HepG2 (cell line): ENCODE results near the gene KCND3. TPM values are rescaled to one million over a fixed set of nuclear protein-coding genes. Genes with fewer than 3 reads are reported as not detected.

Source experiments
- ATAC-seq: fragments of 200-7000 bp; cut with Tn5 transposase; 3 replicates; pipeline ENCODE4 v1.9.1; 2020; ENCODE audit warnings: mild to moderate bottlenecking, moderate library complexity
- BruUV-seq: library from RNA; stranded (reverse); fragments of 400-500 nt; replicated peaks from 2 replicates; lab custom pipeline; 2021; lab: Mats Ljungman, UMichigan
- CTCF ChIA-PET: fragments of 300-600 bp; formaldehyde crosslinking; extraction: SDS; loops from one replicate; lab custom pipeline; 2021; ENCODE audit warnings: low total read pairs, inconsistent platforms, low intra/inter-chr PET ratio; lab: Yijun Ruan, JAX
- POLR2A ChIA-PET: fragments of 350-600 bp; sonication (Branson Sonifier 250); formaldehyde crosslinking; loops from one replicate; lab custom pipeline; 2020; ENCODE audit warnings: antibody characterized with exemption, inconsistent platforms; lab: Yijun Ruan, JAX
- DNase-seq: peaks from one replicate; pipeline ENCODE4 v3.0.0-alpha.2; 2015; ENCODE audit warnings: low spot score
- FAIRE-seq: peaks from 3 replicates; lab custom pipeline; 2011; peaks lifted over from hg19 to GRCh38; lab: Jason Lieb, UNC
- H2AFZ ChIP-seq: one replicate; pipeline ENCODE4 v1.6.1; 2011; ENCODE audit warnings: low read length, inconsistent platforms
- H3K27ac ChIP-seq: fragments of 300-600 bp; 3 replicates; pipeline ENCODE4 v1.8.0; 2011; ENCODE audit warnings: mixed run types, mild to moderate bottlenecking, mixed read lengths, low read length, inconsistent platforms; ENCODE audit not compliant: insufficient read depth; ENCODE audit errors: extremely low read length
- H3K27me3 ChIP-seq, 2 experiments: fragments of 200-600 bp in 1 of 2; 2 replicates in 1 of 2; 3 replicates in 1 of 2; pipeline versions ENCODE4 v1.6.0 to v1.8.0; 2011; ENCODE audit warnings: low read length in 2 of 2, mild to moderate bottlenecking in 2 of 2, moderate library complexity in 2 of 2, inconsistent platforms in 1 of 2; ENCODE audit not compliant: insufficient read depth in 2 of 2, control insufficient read depth in 1 of 2
- H3K36me3 ChIP-seq, 2 experiments: fragments of 200-600 bp in 1 of 2; replicated peaks in 1 of 2; 2 replicates in 1 of 2; 3 replicates in 1 of 2; pipeline versions ENCODE4 v1.5.1 to v1.8.0; 2011; ENCODE audit warnings: low read length in 2 of 2, inconsistent platforms in 1 of 2; ENCODE audit not compliant: insufficient read depth in 2 of 2, control insufficient read depth in 1 of 2
- H3K4me1 ChIP-seq: 2 replicates; pipeline ENCODE4 v1.5.1; 2012; ENCODE audit warnings: low read length, inconsistent platforms; ENCODE audit not compliant: insufficient read depth
- H3K4me2 ChIP-seq: 2 replicates; pipeline ENCODE4 v1.6.0; 2011; ENCODE audit warnings: low read depth, low read length, inconsistent platforms
- H3K4me3 ChIP-seq, 3 experiments: fragments of 200-600 bp in 1 of 3; sonication (generic), shearing (Covaris generic) in 1 of 3; replicated peaks in 1 of 3; 2 replicates each; pipeline ENCODE4 v1.5.1; 2011 to 2016; ENCODE audit warnings: low read length in 3 of 3, inconsistent platforms in 2 of 3, low read depth in 2 of 3, mild to moderate bottlenecking in 2 of 3, control low read depth in 1 of 3, mixed read lengths in 1 of 3; ENCODE audit not compliant: insufficient read depth in 1 of 3
- H3K79me2 ChIP-seq: one replicate; pipeline ENCODE4 v1.6.1; 2011; ENCODE audit warnings: low read length, inconsistent platforms; ENCODE audit not compliant: insufficient read depth
- H3K9ac ChIP-seq: 2 replicates; pipeline ENCODE4 v1.6.0; 2011; ENCODE audit warnings: mild to moderate bottlenecking, low read depth, low read length, inconsistent platforms; ENCODE audit not compliant: insufficient read depth
- H3K9me3 ChIP-seq: 2 replicates; pipeline ENCODE4 v1.5.1; 2012; ENCODE audit warnings: mild to moderate bottlenecking, low read length
- H4K20me1 ChIP-seq: 2 replicates; pipeline ENCODE4 v1.6.0; 2011; ENCODE audit warnings: inconsistent platforms, mild to moderate bottlenecking, low read length, moderate library complexity; ENCODE audit not compliant: insufficient read depth
- ATF6 ChIP-seq: sonication (generic); formaldehyde crosslinking; conservative IDR thresholded peaks from 2 replicates; pipeline ENCODE4 v1.4.0; 2020; ENCODE audit warnings: missing genetic modification reagents
- KDM4B ChIP-seq: sonication (generic); formaldehyde crosslinking; IDR thresholded peaks from 2 replicates; pipeline ENCODE4 v1.4.0; 2020; ENCODE audit warnings: missing genetic modification reagents
- MZF1 ChIP-seq: sonication (generic); formaldehyde crosslinking; IDR thresholded peaks from 2 replicates; pipeline ENCODE4 v1.8.1; 2023; ENCODE audit warnings: mild to moderate bottlenecking, missing genetic modification reagents, borderline replicate concordance
- PTBP1 ChIP-seq: fragments of 200-400 bp; formaldehyde crosslinking; IDR thresholded peaks from 2 replicates; pipeline ENCODE4 v1.6.1; 2018; ENCODE audit warnings: low read length, low read depth; ENCODE audit not compliant: poor library complexity, severe bottlenecking
- SRY ChIP-seq: sonication (generic); formaldehyde crosslinking; IDR thresholded peaks from 2 replicates; pipeline ENCODE4 v1.8.0; 2022; ENCODE audit warnings: mild to moderate bottlenecking, missing genetic modification reagents
- TERF1 ChIP-seq: sonication (generic); formaldehyde crosslinking; IDR thresholded peaks from 2 replicates; pipeline ENCODE4 v1.8.0; 2022; ENCODE audit warnings: mild to moderate bottlenecking, missing genetic modification reagents, moderate library complexity
- ZNF382 ChIP-seq: sonication (generic); formaldehyde crosslinking; IDR thresholded peaks from 2 replicates; pipeline ENCODE4 v1.5.0; 2020; ENCODE audit warnings: missing genetic modification reagents, mild to moderate bottlenecking, borderline replicate concordance
- ZNF501 ChIP-seq: sonication (generic); formaldehyde crosslinking; IDR thresholded peaks from 2 replicates; pipeline ENCODE4 v1.5.1; 2020; ENCODE audit warnings: mild to moderate bottlenecking, moderate library complexity, missing genetic modification reagents
- ZNF589 ChIP-seq: sonication (generic); formaldehyde crosslinking; conservative IDR thresholded peaks from 2 replicates; pipeline ENCODE4 v1.8.0; 2022; ENCODE audit warnings: mild to moderate bottlenecking, moderate library complexity, missing genetic modification reagents
- WGBS: methylation state at CpG from one replicate; pipeline ENCODE4 v1.1.6; 2017; ENCODE audit warnings: low lambda C conversion rate; 5-methylcytosine and 5-hydroxymethylcytosine counted together
- in situ Hi-C: cut with HindIII; loops from 2 replicates; pipeline ENCODE4 v1.10.0; 2017; ENCODE audit warnings: low pct_unique_long_range_greater_than_20kb; ENCODE audit not compliant: extremely low pct_ligation_motif_present
- intact Hi-C: fragments of 100-400 bp; cut with micrococcal nuclease; formaldehyde crosslinking; loops from one replicate; pipeline ENCODE4 v1.10.0; 2022; ENCODE audit not compliant: unreplicated experiment
- polyA plus RNA-seq, 8 experiments: library from polyadenylated mRNA; depleted of rRNA in 3 of 8; stranded (reverse) in 7 of 8; unstranded in 1 of 8; fragments of >200 nt; fragmentation: Illumina TruSeq in 4 of 8; extraction: Trizol in 4 of 8; gene quantifications; 2 replicates each; pipeline versions ENCODE4 v1.2.1 to v1.2.3, GENCODE V29; 2011 to 2016; ENCODE audit warnings: low read depth in 4 of 8, missing spikeins in 1 of 8, mixed read lengths in 1 of 8; ENCODE audit not compliant: insufficient read depth in 1 of 8
- total RNA-seq, 5 experiments: library from RNA; depleted of rRNA; stranded (reverse); fragments of >200 nt; fragmentation: Illumina TruSeq; extraction: Trizol; gene quantifications; 2 replicates each; pipeline ENCODE4 v1.2.3, GENCODE V29; 2016; ENCODE audit warnings: low read depth in 1 of 5
- TF ChIP-seq, protein P1 (sequence below): sonication (generic); formaldehyde crosslinking; conservative IDR thresholded peaks from 2 replicates; pipeline ENCODE4 v1.8.1; 2023; ENCODE audit warnings: missing genetic modification reagents
- TF ChIP-seq, protein P2 (sequence below): sonication (generic); formaldehyde crosslinking; IDR thresholded peaks from 2 replicates; pipeline ENCODE4 v1.4.0; 2020; ENCODE audit warnings: low read depth, mild to moderate bottlenecking, missing genetic modification reagents
- TF ChIP-seq, protein P3 (sequence below): sonication (generic); formaldehyde crosslinking; IDR thresholded peaks from 2 replicates; pipeline ENCODE4 v1.8.1; 2022; ENCODE audit warnings: low read depth, mild to moderate bottlenecking, missing genetic modification reagents
- TF ChIP-seq, protein P4 (sequence below): IDR thresholded peaks from 2 replicates; pipeline ENCODE4 v1.6.1; 2016; ENCODE audit warnings: missing compliant biosample characterization, missing genetic modification reagents, borderline replicate concordance

The KCND3 gene
- total and polyA plus RNA-seq, 2 of the 13 experiments (the other 11 are each of a cell fraction or from before 2014, with no cell fraction given): 0.04 TPM; not detected in 1

GRCh38 chr1:111775966-111776365 is 213.5 kb downstream of the KCND3 start:
- FAIRE-seq: no peak
- ATAC-seq: no peak
- Histone ChIP-seq H3K9ac (no peak overlapping the region), H3K9me3 (no peaks in the 10 kb centered on the region), H3K4me1 (peaks cover 11% of the 10 kb centered on the region; the same call in 1 of the 2 replicates), H3K79me2 (no peaks in the 10 kb centered on the region), H3K27ac (no peak overlapping the region), H3K27me3 (no peaks in the 10 kb centered on the region; a peak in 1 of 5 replicates), H3K4me3 (no peak overlapping the region), H2AFZ (no peak overlapping the region), H3K4me2 (no peak overlapping the region), H4K20me1 (no peaks in the 10 kb centered on the region), H3K36me3 (no peaks in the 10 kb centered on the region)
- BruUV-seq: no TSS peak
- ChIA-PET POLR2A (no interaction called here), CTCF (no interaction called here)
- intact Hi-C loops: no loop called here
- WGBS: 49% methylated on average over 9 of the region's 9 CpGs
- in situ Hi-C loops: no loop called here
- DNase-seq: no peak
- no peak for TF ChIP-seq MZF1
- no peak for TF ChIP-seq PTBP1
- TF ChIP-seq, protein P1, sequence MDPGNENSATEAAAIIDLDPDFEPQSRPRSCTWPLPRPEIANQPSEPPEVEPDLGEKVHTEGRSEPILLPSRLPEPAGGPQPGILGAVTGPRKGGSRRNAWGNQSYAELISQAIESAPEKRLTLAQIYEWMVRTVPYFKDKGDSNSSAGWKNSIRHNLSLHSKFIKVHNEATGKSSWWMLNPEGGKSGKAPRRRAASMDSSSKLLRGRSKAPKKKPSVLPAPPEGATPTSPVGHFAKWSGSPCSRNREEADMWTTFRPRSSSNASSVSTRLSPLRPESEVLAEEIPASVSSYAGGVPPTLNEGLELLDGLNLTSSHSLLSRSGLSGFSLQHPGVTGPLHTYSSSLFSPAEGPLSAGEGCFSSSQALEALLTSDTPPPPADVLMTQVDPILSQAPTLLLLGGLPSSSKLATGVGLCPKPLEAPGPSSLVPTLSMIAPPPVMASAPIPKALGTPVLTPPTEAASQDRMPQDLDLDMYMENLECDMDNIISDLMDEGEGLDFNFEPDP (CRISPR knock-in tag): no peak
- no peak for TF ChIP-seq ZNF501 (CRISPR knock-in tag)
- TF ChIP-seq ATF6 (CRISPR knock-in tag): no peak
- no peak for TF ChIP-seq TERF1
- no peak for TF ChIP-seq ZNF382 (CRISPR knock-in tag)
- TF ChIP-seq, protein P2, sequence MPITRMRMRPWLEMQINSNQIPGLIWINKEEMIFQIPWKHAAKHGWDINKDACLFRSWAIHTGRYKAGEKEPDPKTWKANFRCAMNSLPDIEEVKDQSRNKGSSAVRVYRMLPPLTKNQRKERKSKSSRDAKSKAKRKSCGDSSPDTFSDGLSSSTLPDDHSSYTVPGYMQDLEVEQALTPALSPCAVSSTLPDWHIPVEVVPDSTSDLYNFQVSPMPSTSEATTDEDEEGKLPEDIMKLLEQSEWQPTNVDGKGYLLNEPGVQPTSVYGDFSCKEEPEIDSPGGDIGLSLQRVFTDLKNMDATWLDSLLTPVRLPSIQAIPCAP (CRISPR knock-in tag): no peak
- TF ChIP-seq ZNF589 (CRISPR knock-in tag): no peak
- TF ChIP-seq, protein P3, sequence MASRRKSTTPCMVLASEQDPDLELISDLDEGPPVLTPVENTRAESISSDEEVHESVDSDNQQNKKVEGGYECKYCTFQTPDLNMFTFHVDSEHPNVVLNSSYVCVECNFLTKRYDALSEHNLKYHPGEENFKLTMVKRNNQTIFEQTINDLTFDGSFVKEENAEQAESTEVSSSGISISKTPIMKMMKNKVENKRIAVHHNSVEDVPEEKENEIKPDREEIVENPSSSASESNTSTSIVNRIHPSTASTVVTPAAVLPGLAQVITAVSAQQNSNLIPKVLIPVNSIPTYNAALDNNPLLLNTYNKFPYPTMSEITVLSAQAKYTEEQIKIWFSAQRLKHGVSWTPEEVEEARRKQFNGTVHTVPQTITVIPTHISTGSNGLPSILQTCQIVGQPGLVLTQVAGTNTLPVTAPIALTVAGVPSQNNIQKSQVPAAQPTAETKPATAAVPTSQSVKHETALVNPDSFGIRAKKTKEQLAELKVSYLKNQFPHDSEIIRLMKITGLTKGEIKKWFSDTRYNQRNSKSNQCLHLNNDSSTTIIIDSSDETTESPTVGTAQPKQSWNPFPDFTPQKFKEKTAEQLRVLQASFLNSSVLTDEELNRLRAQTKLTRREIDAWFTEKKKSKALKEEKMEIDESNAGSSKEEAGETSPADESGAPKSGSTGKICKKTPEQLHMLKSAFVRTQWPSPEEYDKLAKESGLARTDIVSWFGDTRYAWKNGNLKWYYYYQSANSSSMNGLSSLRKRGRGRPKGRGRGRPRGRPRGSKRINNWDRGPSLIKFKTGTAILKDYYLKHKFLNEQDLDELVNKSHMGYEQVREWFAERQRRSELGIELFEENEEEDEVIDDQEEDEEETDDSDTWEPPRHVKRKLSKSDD (CRISPR knock-in tag): no peak
- TF ChIP-seq, protein P4, sequence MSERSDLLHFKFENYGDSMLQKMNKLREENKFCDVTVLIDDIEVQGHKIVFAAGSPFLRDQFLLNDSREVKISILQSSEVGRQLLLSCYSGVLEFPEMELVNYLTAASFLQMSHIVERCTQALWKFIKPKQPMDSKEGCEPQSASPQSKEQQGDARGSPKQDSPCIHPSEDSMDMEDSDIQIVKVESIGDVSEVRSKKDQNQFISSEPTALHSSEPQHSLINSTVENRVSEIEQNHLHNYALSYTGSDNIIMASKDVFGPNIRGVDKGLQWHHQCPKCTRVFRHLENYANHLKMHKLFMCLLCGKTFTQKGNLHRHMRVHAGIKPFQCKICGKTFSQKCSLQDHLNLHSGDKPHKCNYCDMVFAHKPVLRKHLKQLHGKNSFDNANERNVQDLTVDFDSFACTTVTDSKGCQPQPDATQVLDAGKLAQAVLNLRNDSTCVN (CRISPR knock-in tag): no peak
- TF ChIP-seq KDM4B (CRISPR knock-in tag): no peak
- no peak for TF ChIP-seq SRY (CRISPR knock-in tag)
